ENCODE data around the gene GALNT10. TPM values are rescaled to one million over a fixed set of nuclear protein-coding genes. Genes with fewer than 3 reads are reported as not detected.

GALNT10 gene
- total RNA-seq, 4 donors from 2014 or later, result 35.9 to 59.4 (median 46.8) TPM

GRCh38 chr5:154163327-154164248 lies 26.9 kb upstream of the GALNT10 start:
- TF ChIP-seq, protein P1, sequence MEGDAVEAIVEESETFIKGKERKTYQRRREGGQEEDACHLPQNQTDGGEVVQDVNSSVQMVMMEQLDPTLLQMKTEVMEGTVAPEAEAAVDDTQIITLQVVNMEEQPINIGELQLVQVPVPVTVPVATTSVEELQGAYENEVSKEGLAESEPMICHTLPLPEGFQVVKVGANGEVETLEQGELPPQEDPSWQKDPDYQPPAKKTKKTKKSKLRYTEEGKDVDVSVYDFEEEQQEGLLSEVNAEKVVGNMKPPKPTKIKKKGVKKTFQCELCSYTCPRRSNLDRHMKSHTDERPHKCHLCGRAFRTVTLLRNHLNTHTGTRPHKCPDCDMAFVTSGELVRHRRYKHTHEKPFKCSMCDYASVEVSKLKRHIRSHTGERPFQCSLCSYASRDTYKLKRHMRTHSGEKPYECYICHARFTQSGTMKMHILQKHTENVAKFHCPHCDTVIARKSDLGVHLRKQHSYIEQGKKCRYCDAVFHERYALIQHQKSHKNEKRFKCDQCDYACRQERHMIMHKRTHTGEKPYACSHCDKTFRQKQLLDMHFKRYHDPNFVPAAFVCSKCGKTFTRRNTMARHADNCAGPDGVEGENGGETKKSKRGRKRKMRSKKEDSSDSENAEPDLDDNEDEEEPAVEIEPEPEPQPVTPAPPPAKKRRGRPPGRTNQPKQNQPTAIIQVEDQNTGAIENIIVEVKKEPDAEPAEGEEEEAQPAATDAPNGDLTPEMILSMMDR (IDR thresholded peaks at IDR 0.05), result no peak
- no peak for TF ChIP-seq POLR2A (IDR thresholded peaks at IDR 0.05)
- H3K9me3 ChIP-seq, result no peaks in the 10 kb centered on the region
- no peaks in the 10 kb centered on the region for H3K27me3 ChIP-seq
- H3K27ac ChIP-seq, result no peak overlapping the region
- H3K4me3 ChIP-seq, result no peak overlapping the region
- DNase-seq, result no peak
- no peaks in the 10 kb centered on the region for H3K36me3 ChIP-seq
- H3K4me1 ChIP-seq, result no peaks in the 10 kb centered on the region

GRCh38 chr5:154164249-154164581 lies 26.3 kb upstream of the GALNT10 start:
- no peaks in the 10 kb centered on the region for H3K4me1 ChIP-seq
- no peak for TF ChIP-seq POLR2A (IDR thresholded peaks at IDR 0.05)
- TF ChIP-seq, protein P1 (IDR thresholded peaks at IDR 0.05), result no peak
- DNase-seq, result no peak
- no peaks in the 10 kb centered on the region for H3K27me3 ChIP-seq
- no peaks in the 10 kb centered on the region for H3K9me3 ChIP-seq
- no peak overlapping the region for H3K4me3 ChIP-seq
- no peak overlapping the region for H3K27ac ChIP-seq
- H3K36me3 ChIP-seq, result no peaks in the 10 kb centered on the region

- H3K4me3 ChIP-seq, result no peak overlapping the region
- TF ChIP-seq, protein P1 (IDR thresholded peaks at IDR 0.05), result no peak
- TF ChIP-seq POLR2A (IDR thresholded peaks at IDR 0.05), result no peak
- H3K4me1 ChIP-seq, result no peaks in the 10 kb centered on the region
- H3K27ac ChIP-seq, result no peak overlapping the region
- DNase-seq, result no peak
- H3K36me3 ChIP-seq, result no peaks in the 10 kb centered on the region
- H3K9me3 ChIP-seq, result no peaks in the 10 kb centered on the region
- H3K27me3 ChIP-seq, result no peaks in the 10 kb centered on the region
Observed at GRCh38 chr5:154165886-154166285, 24.6 kb upstream of the GALNT10 start.

DNA sequence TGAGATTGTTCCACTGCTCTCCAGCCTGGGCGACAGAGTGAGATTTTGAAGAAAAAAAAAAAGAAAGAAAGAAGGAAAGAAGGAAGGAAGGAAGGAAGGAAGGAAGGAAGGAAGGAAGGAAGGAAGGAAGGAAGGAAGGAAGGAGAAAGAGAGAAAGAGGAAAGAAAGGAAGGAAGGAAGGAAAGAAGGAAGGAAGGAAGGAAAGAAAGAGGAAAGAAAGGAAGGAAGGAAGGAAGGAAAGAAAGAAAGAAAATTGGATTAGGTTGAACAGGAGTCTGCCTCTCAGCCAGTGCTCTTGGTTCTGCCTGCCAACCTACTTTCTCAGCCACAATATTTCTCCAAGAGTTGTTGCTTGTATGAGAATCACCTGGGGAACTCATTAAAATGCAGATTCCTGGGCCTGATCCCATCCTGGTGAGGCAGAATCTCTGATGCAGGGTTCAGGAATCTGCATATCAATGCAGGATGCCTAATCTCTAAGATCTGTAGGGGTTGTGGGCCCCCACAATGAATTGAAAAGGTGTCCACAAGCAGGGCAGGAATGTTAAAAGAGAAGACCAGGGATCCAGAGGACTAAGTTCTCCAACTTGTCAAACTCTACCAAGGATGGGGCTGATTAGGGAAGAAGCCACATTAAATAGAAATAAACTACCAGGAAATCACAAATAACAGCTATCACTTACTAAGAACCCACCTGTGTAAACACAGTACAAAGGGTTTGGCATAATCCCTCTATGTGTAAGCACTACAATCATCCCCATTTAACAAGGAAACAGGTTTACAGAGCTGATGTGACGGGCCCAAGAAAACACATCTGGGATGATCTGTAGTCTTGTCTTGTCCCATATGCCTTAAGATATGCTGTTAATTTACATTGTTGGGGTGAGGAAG lies 23.4 kb upstream of the GALNT10 start:
- no peak for DNase-seq
- Histone ChIP-seq H3K27me3 (no peaks in the 10 kb centered on the region), H3K27ac (no peak overlapping the region), H3K9me3 (no peaks in the 10 kb centered on the region), H3K36me3 (no peaks in the 10 kb centered on the region), H3K4me1 (no peaks in the 10 kb centered on the region), H3K4me3 (no peak overlapping the region)
- TF ChIP-seq POLR2A (IDR thresholded peaks at IDR 0.05), result no peak
- TF ChIP-seq, protein P1 (IDR thresholded peaks at IDR 0.05), result no peak

DNA sequence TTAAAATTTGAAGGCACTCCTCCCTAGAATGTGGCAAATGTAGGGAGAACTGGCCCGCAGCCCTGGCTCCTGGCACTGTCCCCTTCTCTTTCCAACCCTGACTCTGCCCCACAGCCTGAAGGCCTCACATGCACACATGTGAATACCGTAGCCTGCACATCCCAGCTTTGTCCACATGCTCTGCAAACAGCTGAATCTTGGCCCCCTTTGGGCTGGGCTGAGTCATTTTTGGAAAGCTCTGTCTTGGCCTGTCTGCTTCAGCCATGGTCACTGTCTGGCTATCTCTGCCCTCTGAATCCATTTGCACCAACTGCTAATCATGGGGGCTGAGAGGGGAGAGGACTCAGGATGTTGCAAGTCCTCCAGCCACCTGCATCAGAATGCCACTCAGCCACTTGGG lies 22.1 kb upstream of the GALNT10 start:
- H3K27ac ChIP-seq, result no peak overlapping the region
- DNase-seq, result no peak
- no peaks in the 10 kb centered on the region for H3K36me3 ChIP-seq
- H3K4me1 ChIP-seq, result no peaks in the 10 kb centered on the region
- H3K27me3 ChIP-seq, result no peaks in the 10 kb centered on the region
- TF ChIP-seq POLR2A (IDR thresholded peaks at IDR 0.05), result no peak
- TF ChIP-seq, protein P1 (IDR thresholded peaks at IDR 0.05), result no peak
- H3K9me3 ChIP-seq, result no peaks in the 10 kb centered on the region
- no peak overlapping the region for H3K4me3 ChIP-seq
